Pancreas (tissue), 10 donors: ENCODE measurements around the gene EPS8. TPM values are rescaled to one million over a fixed set of nuclear protein-coding genes. Genes with fewer than 3 reads are reported as not detected.

Experiments
- ATAC-seq, 4 donors: fragments of 200-7000 bp; cut with Tn5 transposase; one replicate each; pipeline versions ENCODE4 v1.8.0 to v1.9.1; 2020; ENCODE audit warnings: mild to moderate bottlenecking in 4 of 4, moderate library complexity in 4 of 4
- DNase-seq, 6 donors: peaks; one replicate each; pipeline ENCODE4 v3.0.0-alpha.2; 2020
- FAIRE-seq: peaks from 2 replicates; lab custom pipeline; 2012; peaks lifted over from hg19 to GRCh38; lab: Jason Lieb, UNC
- H3K27ac ChIP-seq, 4 donors: fragments of 200-600 bp; sonication (generic); 1 replicate in 3 of 4; 2 replicates in 1 of 4; pipeline versions ENCODE4 v1.5.0 to v1.8.0; 2020
- H3K27me3 ChIP-seq, 4 donors: fragments of 200-600 bp; one replicate each; pipeline ENCODE4 v1.8.0; 2021
- H3K36me3 ChIP-seq, 3 donors: fragments of 200-600 bp; sonication (generic) in 1 of 3; one replicate each; pipeline versions ENCODE4 v1.5.0 to v1.8.0; 2020 to 2021
- H3K4me1 ChIP-seq, 3 donors: fragments of 200-600 bp; one replicate each; pipeline ENCODE4 v1.8.0; 2021
- H3K4me3 ChIP-seq, 4 donors: fragments of 200-600 bp; sonication (generic) in 2 of 4; one replicate each; pipeline versions ENCODE4 v1.5.0 to v1.8.0; 2020 to 2021
- H3K9me3 ChIP-seq, 4 donors: fragments of 200-600 bp; one replicate each; pipeline ENCODE4 v1.8.0; 2021
- CTCF ChIP-seq, 4 donors: fragments of 200-600 bp; sonication (generic) in 3 of 4; IDR thresholded peaks; one replicate each; pipeline versions ENCODE4 v1.5.0 to v1.8.0; 2021; ENCODE audit warnings: antibody characterized with exemption in 4 of 4
- WGBS, 2 donors: extraction: QIAGEN DNeasy Blood & Tissue Kit; methylation state at CpG; one replicate each; pipeline ENCODE4 v1.1.7; 2013; 5-methylcytosine and 5-hydroxymethylcytosine counted together
- intact Hi-C, 3 donors: fragments of 100-400 bp; cut with DNase I; formaldehyde crosslinking; loops; one replicate each; pipeline versions ENCODE4 v1.11.1 to v1.14.2; 2022
- polyA plus RNA-seq, 2 donors: library from polyadenylated mRNA; stranded (reverse); fragments of 200-250 nt; gene quantifications; one replicate each; pipeline ENCODE4 v1.2.3, GENCODE V29; 2013
- total RNA-seq, 6 donors: library from RNA; stranded (reverse); fragmentation: NEBNext Ultra II Directional in 4 of 6; extraction: Animal tissue kit (Norgen Biotek cat#: 25700) in 4 of 6; gene quantifications; one replicate each; pipeline versions ENCODE4 v1.2.1 to v1.2.4, GENCODE V29; 2021 to 2023
- donor health status: healthy with polysubstance abuse.
- donor health status: DM: no; HTN: no; CAD: no; lungs with moderate emphysema.
- donor health status: DM: no; HTN: no; CAD: no.
- donor health status: control.
- donor health status: control.
- donor health status: Bipolar disorder and iron deficiency.
- donor health status: DM: yes; HTN: yes; CAD: no.
- donor health status: DM: no; HTN: no; CAD: no.
- donor health status: DM: no; HTN: no; CAD: no.
- donor health status: DM: yes; HTN: yes; CAD: no.

EPS8 gene
- total and polyA plus RNA-seq, 8 donors, result 8.2 to 26.7 (median 10.6) TPM

DNA sequence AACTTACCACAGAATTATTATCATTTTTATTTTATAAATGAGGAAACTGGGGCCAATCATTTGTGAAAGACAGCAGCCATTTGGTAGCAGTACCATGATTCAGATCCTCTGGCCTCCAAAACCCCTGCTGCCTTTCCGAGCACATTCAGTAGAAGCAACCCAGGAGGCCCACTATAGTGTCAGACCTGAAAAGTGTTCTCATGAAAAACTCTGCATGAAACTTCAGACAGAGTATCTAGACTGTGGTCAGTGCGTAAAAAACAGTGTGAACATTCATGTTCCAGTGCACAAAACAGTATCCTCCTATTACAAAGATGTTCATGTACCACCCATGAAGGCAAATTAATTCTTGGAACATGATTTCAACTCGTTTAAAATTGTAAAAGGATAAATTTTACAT, 112.0 kb downstream of the EPS8 start:
- DNase-seq (no peak), FAIRE-seq (no peak), ATAC-seq (no peak)
- WGBS, 2 donors, result 81 to 82% methylated on average over 3 of the region's 3 CpGs
- Histone ChIP-seq H3K27me3 (no peaks in the 10 kb centered on the region), H3K27ac (no peak overlapping the region), H3K4me3 (no peak overlapping the region), H3K36me3 (no peaks in the 10 kb centered on the region), H3K9me3 (no peaks in the 10 kb centered on the region), H3K4me1 (no peaks in the 10 kb centered on the region)
- no peak for TF ChIP-seq CTCF (IDR thresholded peaks at IDR 0.05)
- intact Hi-C loops, result no loop called here

DNA sequence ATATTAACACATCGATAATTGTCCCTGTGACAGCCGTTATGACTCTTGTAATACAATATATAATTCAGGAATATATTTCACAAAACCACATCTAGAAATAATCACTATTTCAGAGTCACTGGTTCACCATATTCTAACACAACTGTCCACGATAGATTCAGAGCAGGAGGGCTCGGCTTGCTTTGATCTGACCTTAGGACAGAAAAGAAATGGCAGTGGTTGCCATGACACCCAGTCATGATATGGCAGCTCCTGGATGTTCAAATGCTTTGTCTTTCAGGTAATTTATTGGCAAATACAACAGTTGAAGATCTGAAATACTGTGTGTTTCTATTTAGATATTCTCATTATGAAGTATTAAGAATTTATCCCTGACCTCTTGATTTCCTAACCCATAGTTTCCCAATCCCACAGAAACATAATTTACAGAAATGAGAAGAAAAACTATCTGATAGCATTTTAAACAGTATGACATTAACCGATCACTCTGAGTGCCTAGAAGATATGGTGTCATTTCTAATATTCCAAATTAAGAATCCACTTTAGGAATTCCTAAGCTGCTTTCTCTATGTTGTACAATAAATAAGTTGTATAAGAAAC, 116.4 kb downstream of the EPS8 start:
- H3K9me3 ChIP-seq, result no peaks in the 10 kb centered on the region
- TF ChIP-seq CTCF (IDR thresholded peaks at IDR 0.05), result no peak
- no peak for DNase-seq
- H3K4me1 ChIP-seq, result peaks cover 0 to 7% (median 3%) of the 10 kb centered on the region in 3 donors
- WGBS, 2 donors, result 90 to 95% methylated on average over 5 of the region's 5 CpGs
- no peaks in the 10 kb centered on the region for H3K27me3 ChIP-seq
- H3K27ac ChIP-seq, result no peak overlapping the region
- intact Hi-C loops, result no loop called here
- FAIRE-seq, result no peak
- ATAC-seq, result no peak
- H3K36me3 ChIP-seq, result no peaks in the 10 kb centered on the region
- H3K4me3 ChIP-seq, result no peak overlapping the region

GRCh38 chr12:15670756-15671155, 118.4 kb downstream of the EPS8 start:
- Histone ChIP-seq H3K27ac (no peak overlapping the region), H3K4me1 (peaks cover 0 to 7% (median 3%) of the 10 kb centered on the region in 3 donors), H3K36me3 (no peaks in the 10 kb centered on the region), H3K27me3 (no peaks in the 10 kb centered on the region), H3K4me3 (no peak overlapping the region), H3K9me3 (no peaks in the 10 kb centered on the region)
- ATAC-seq, result no peak
- FAIRE-seq, result no peak
- TF ChIP-seq CTCF (IDR thresholded peaks at IDR 0.05), result no peak
- intact Hi-C loops, result no loop called here
- DNase-seq, result no peak
- 87 to 94% methylated on average over 3 of the region's 3 CpGs for WGBS, 2 donors

DNA sequence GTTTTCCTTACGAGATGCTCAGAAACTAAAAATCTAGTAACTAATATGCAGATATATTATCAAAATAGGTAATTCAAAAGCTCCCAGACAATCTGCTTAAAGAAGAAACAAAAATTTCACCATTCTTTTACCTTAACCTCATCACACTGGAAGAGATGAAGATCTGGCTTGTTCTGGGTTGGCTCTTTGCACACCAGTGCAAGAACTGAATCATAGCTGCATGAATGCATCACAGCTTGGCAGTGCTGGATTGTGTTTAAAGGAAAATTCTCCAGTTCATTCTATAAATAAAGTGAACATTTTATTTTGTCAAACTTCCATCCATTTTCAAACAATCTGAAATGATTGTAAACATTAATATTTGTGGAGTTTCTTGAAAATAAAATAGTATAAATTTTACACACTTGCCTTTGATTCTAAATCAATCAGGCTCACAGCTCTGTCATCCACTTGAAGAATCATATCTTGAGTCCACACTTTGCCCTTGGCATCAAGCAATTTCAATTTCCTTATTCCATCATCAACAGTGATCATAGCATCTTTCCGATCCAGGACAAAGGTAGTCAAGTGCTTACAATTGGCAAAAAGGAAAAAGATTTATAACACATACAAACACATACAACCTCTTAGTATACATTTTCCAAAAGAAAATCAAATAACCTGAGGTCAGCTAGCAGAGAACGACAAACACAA, 119.8 kb downstream of the EPS8 start:
- DNase-seq (no peak), FAIRE-seq (no peak), ATAC-seq (no peak)
- WGBS, 2 donors, result 95 to 97% methylated on average over 3 of the region's 3 CpGs
- peaks cover 0 to 6% (median 0%) of the 10 kb centered on the region in 3 donors for H3K36me3 ChIP-seq
- H3K9me3 ChIP-seq, result no peaks in the 10 kb centered on the region
- intact Hi-C loops, result no loop called here
- H3K4me3 ChIP-seq, result no peak overlapping the region
- TF ChIP-seq CTCF (IDR thresholded peaks at IDR 0.05), result no peak
- H3K27ac ChIP-seq, result no peak overlapping the region
- no peaks in the 10 kb centered on the region for H3K27me3 ChIP-seq
- H3K4me1 ChIP-seq, result peaks cover 0 to 7% (median 3%) of the 10 kb centered on the region in 3 donors

DNA sequence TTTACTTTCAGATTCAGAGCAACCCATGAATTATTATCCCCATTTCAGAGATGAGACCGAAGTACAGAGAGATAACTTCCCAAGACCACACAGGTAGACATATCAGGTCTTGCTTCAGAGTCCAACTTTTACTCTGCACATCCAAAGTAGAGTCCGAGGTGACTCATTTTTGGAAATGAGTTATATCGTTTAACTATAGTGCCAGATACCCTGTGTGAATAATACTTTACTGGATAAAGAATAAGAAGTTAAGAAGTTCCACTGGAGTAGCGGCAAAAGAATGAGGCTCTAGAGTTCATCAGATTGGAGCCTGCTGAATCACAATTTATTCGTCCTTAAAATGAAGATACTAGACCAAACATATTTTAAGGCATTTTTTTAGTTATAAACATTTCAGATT, 124.7 kb downstream of the EPS8 start:
- H3K27me3 ChIP-seq, result no peaks in the 10 kb centered on the region
- FAIRE-seq, result no peak
- no peak for ATAC-seq

More for the DNA sequence above, 124.7 kb downstream of the EPS8 start:
- H3K4me1 ChIP-seq, result no peaks in the 10 kb centered on the region
- no peaks in the 10 kb centered on the region for H3K9me3 ChIP-seq
- intact Hi-C loops, result no loop called here
- no peak overlapping the region for H3K27ac ChIP-seq
- WGBS, 2 donors, result 94 to 96% methylated on average over 5 of the region's 5 CpGs
- no peak for TF ChIP-seq CTCF (IDR thresholded peaks at IDR 0.05)
- H3K4me3 ChIP-seq, result no peak overlapping the region
- DNase-seq, result no peak
- H3K36me3 ChIP-seq, result peaks cover 0 to 9% (median 0%) of the 10 kb centered on the region in 3 donors
